IMR-90 (cell line): ENCODE data around the gene XRN2. TPM values are rescaled to one million over a fixed set of nuclear protein-coding genes. Genes with fewer than 3 reads are reported as not detected.

Experiments used
- ATAC-seq: fragments of 200-7000 bp; cut with Tn5 transposase; 2 replicates; pipeline ENCODE4 v1.9.1; 2020; ENCODE audit warnings: low read depth, mild to moderate bottlenecking, moderate library complexity
- BruUV-seq: library from RNA; stranded (reverse); fragments of 400-500 nt; replicated peaks from 2 replicates; lab custom pipeline; 2021; lab: Mats Ljungman, UMichigan
- CTCF ChIA-PET: fragments of 300-600 bp; formaldehyde crosslinking; extraction: SDS; loops from one replicate; lab custom pipeline; 2021; ENCODE audit warnings: antibody characterized with exemption; lab: Yijun Ruan, JAX
- POLR2A ChIA-PET: fragments of 300-600 bp; sonication (Branson Sonifier 250); formaldehyde crosslinking; loops from one replicate; lab custom pipeline; 2022; ENCODE audit warnings: antibody characterized with exemption; ENCODE audit not compliant: unreplicated experiment; lab: Charles Lee
- DNase-seq: peaks from one replicate; pipeline ENCODE4 v3.0.0; 2013
- H2AFZ ChIP-seq: replicated peaks from 2 replicates; pipeline ENCODE3; 2013; ENCODE audit warnings: low read length, mild to moderate bottlenecking; ENCODE audit not compliant: poor library complexity
- H2AK5ac ChIP-seq: 2 replicates; pipeline ENCODE4 v1.6.1; 2013; ENCODE audit warnings: low read depth, low read length, inconsistent platforms
- H2AK9ac ChIP-seq: replicated peaks from 2 replicates; pipeline ENCODE3; 2013; ENCODE audit warnings: mild to moderate bottlenecking, low read depth, low read length, moderate library complexity; ENCODE audit not compliant: poor library complexity
- H2BK120ac ChIP-seq: 2 replicates; pipeline ENCODE4 v1.6.1; 2013; ENCODE audit warnings: low read depth, low read length, inconsistent platforms
- H2BK15ac ChIP-seq: 3 replicates; pipeline ENCODE4 v1.6.1; 2013; ENCODE audit warnings: low read depth, low read length, inconsistent platforms
- H2BK20ac ChIP-seq: 2 replicates; pipeline ENCODE4 v1.6.1; 2013; ENCODE audit warnings: low read depth, mild to moderate bottlenecking, inconsistent platforms, low read length, moderate library complexity
- H2BK5ac ChIP-seq: 2 replicates; pipeline ENCODE4 v1.6.1; 2013; ENCODE audit warnings: mild to moderate bottlenecking, low read depth, low read length, inconsistent platforms; ENCODE audit not compliant: poor library complexity, severe bottlenecking
- H3K14ac ChIP-seq: replicated peaks from 2 replicates; pipeline ENCODE4 v1.6.1; 2013; ENCODE audit warnings: low read depth, low read length, inconsistent platforms
- H3K18ac ChIP-seq: 2 replicates; pipeline ENCODE4 v1.6.1; 2013; ENCODE audit warnings: low read depth, low read length, control low read depth
- H3K23ac ChIP-seq: 2 replicates; pipeline ENCODE4 v1.6.1; 2013; ENCODE audit warnings: low read depth, low read length, inconsistent platforms
- H3K27ac ChIP-seq: 2 replicates; pipeline ENCODE4 v1.5.1; 2013; ENCODE audit warnings: mild to moderate bottlenecking, control low read depth, low read length; ENCODE audit not compliant: insufficient read depth
- H3K27me3 ChIP-seq: 2 replicates; pipeline ENCODE4 v1.6.1; 2013; ENCODE audit warnings: low read length; ENCODE audit not compliant: control insufficient read depth, insufficient read depth
- H3K36me3 ChIP-seq: 2 replicates; pipeline ENCODE4 v1.6.1; 2013; ENCODE audit warnings: low read length, mixed read lengths; ENCODE audit not compliant: control insufficient read depth, insufficient read depth
- H3K4ac ChIP-seq: 2 replicates; pipeline ENCODE4 v1.6.1; 2013; ENCODE audit warnings: low read depth, low read length, inconsistent platforms
- H3K4me1 ChIP-seq: 2 replicates; pipeline ENCODE4 v1.6.1; 2013; ENCODE audit warnings: low read length, mixed read lengths; ENCODE audit not compliant: control insufficient read depth, insufficient read depth
- H3K4me2 ChIP-seq: 2 replicates; pipeline ENCODE4 v1.6.1; 2013; ENCODE audit warnings: low read depth, mild to moderate bottlenecking, control low read depth, low read length, moderate library complexity
- H3K4me3 ChIP-seq: 2 replicates; pipeline ENCODE4 v1.5.1; 2013; ENCODE audit warnings: low read depth, mild to moderate bottlenecking, control low read depth, low read length, moderate library complexity; ENCODE audit not compliant: insufficient read depth
- H3K56ac ChIP-seq: 2 replicates; pipeline ENCODE4 v1.6.1; 2013; ENCODE audit warnings: low read length, inconsistent platforms; ENCODE audit not compliant: insufficient read depth; ENCODE audit errors: extremely low read depth
- H3K79me1 ChIP-seq, 2 experiments: 2 replicates each; pipeline ENCODE4 v1.6.1; 2013; ENCODE audit warnings: low read length in 2 of 2, inconsistent platforms in 1 of 2, low read depth in 1 of 2
- H3K9ac ChIP-seq: 2 replicates; pipeline ENCODE4 v1.6.1; 2013; ENCODE audit warnings: low read depth, low read length, control low read depth
- H3K9me1 ChIP-seq: 2 replicates; pipeline ENCODE4 v1.6.1; 2013; ENCODE audit warnings: low read length, inconsistent platforms; ENCODE audit not compliant: insufficient read depth
- H3K9me3 ChIP-seq: 2 replicates; pipeline ENCODE4 v1.6.1; 2013; ENCODE audit warnings: low read length; ENCODE audit not compliant: control insufficient read depth, insufficient read depth
- H4K20me1 ChIP-seq: 2 replicates; pipeline ENCODE4 v1.6.1; 2013; ENCODE audit warnings: low read length, inconsistent platforms; ENCODE audit not compliant: insufficient read depth
- H4K5ac ChIP-seq: 2 replicates; pipeline ENCODE4 v1.6.1; 2013; ENCODE audit warnings: mild to moderate bottlenecking, low read depth, low read length, control low read depth
- H4K8ac ChIP-seq, 2 experiments: 2 replicates each; pipeline ENCODE4 v1.6.1; 2013; ENCODE audit warnings: low read depth in 2 of 2, low read length in 2 of 2, control low read depth in 1 of 2, inconsistent platforms in 1 of 2
- H4K91ac ChIP-seq: 2 replicates; pipeline ENCODE4 v1.6.1; 2013; ENCODE audit warnings: low read depth, low read length, inconsistent platforms; ENCODE audit not compliant: insufficient read depth
- BHLHE40 ChIP-seq: fragments of 150-350 bp; IDR thresholded peaks from 2 replicates; pipeline ENCODE4 v1.6.1; 2016; ENCODE audit warnings: mild to moderate bottlenecking, low read depth, low read length
- FOS ChIP-seq: fragments of 150-350 bp; IDR thresholded peaks from 2 replicates; pipeline ENCODE4 v1.6.1; 2016; ENCODE audit warnings: low read depth, low read length
- RAD21 ChIP-seq: IDR thresholded peaks from 2 replicates; pipeline ENCODE4 v1.6.1; 2012; ENCODE audit warnings: low read length, improper control_type of control experiment
- SMC3 ChIP-seq: fragments of 150-350 bp; IDR thresholded peaks from 2 replicates; pipeline ENCODE4 v1.6.1; 2016; ENCODE audit warnings: low read depth, mild to moderate bottlenecking, antibody characterized with exemption, low read length, moderate library complexity
- WGBS, 2 experiments: methylation state at CpG; one replicate each; pipeline versions ENCODE4 v1.1.5 to v1.1.7; 2013; ENCODE audit warnings: missing lambda C conversion rate in 2 of 2; ENCODE audit not compliant: insufficient read length in 1 of 2; ENCODE audit errors: extremely low coverage in 2 of 2; 5-methylcytosine and 5-hydroxymethylcytosine counted together
- dilution Hi-C: fragments of 300-500 bp; cut with HindIII; formaldehyde crosslinking; loops from one replicate; pipeline ENCODE4 v1.14.3; 2018; ENCODE audit warnings: low sequenced_read_pairs; ENCODE audit not compliant: unreplicated experiment
- in situ Hi-C: fragments of 300-500 bp; cut with MboI; formaldehyde crosslinking; loops from 3 replicates; pipeline ENCODE4 v1.14.3; 2019; ENCODE audit warnings: low sequenced_read_pairs, inconsistent platforms, mixed read lengths
- intact Hi-C: fragments of 100-400 bp; cut with micrococcal nuclease; formaldehyde crosslinking; loops from 2 replicates; pipeline ENCODE4 v1.10.0; 2022
- polyA plus RNA-seq, 3 experiments: library from polyadenylated mRNA; depleted of rRNA; stranded (reverse); fragments of >200 nt; gene quantifications; 2 replicates each; pipeline ENCODE4 v1.2.3, GENCODE V29; 2012; ENCODE audit warnings: low replicate concordance in 1 of 3
- total RNA-seq: library from RNA; depleted of rRNA; stranded (reverse); fragments of >200 nt; gene quantifications from 2 replicates; pipeline ENCODE4 v1.2.3, GENCODE V29; 2012
- TF ChIP-seq, protein P1 (sequence below): fragments of 150-350 bp; IDR thresholded peaks from 2 replicates; pipeline ENCODE4 v1.6.1; 2017; ENCODE audit warnings: mild to moderate bottlenecking, antibody characterized with exemption, low read length, low read depth

XRN2 gene
- total and polyA plus RNA-seq, 2 of the 4 experiments (the other 2 are of a cell fraction), result 58.1 to 70.8 TPM

DNA sequence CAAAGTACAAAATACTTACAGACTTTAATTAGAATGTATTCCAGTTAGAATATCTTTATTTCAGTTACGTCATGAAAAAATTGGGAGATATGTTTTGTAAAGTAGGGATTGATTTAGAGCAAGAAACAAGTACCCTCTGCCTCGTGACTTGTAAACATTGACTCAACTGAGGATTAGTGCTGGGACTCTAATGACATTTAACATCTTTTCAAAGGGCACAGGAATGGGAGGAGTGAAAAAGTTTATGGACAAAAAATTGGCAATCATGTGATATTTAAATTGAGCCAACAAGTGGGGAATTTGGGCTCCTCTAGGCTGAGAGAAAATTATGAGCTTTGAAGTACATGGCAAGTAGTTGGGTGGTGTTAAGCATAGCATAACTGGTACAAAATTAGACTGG lies 68.9 kb downstream of the XRN2 start:
- DNase-seq (no peak), ATAC-seq (no peak)
- no peak overlapping the region for H2AFZ ChIP-seq
- H3K9me3 ChIP-seq, result no peaks in the 10 kb centered on the region
- H3K9me1 ChIP-seq, result peaks cover 6% of the 10 kb centered on the region; the same call in 1 of the 2 replicates
- no CpG with 5 or more reads among the region's 2 CpGs for WGBS, 2 experiments
- no peak overlapping the region for H3K27ac ChIP-seq
- H4K20me1 ChIP-seq, result peaks cover 14% of the 10 kb centered on the region; the same call in 1 of the 2 replicates
- H3K36me3 ChIP-seq, result peaks cover 8% of the 10 kb centered on the region
- peaks cover 17 to 32% of the 10 kb centered on the region in 2 experiments; a peak in 3 of 4 replicates for H3K79me1 ChIP-seq
- H3K56ac ChIP-seq, result no peak overlapping the region
- no peak overlapping the region for H2AK9ac ChIP-seq
- H3K4me3 ChIP-seq, result no peak overlapping the region
- H4K8ac ChIP-seq, result no peak overlapping the region
- dilution Hi-C loops (no loop called here), in situ Hi-C loops (no loop called here), intact Hi-C loops (no loop called here)
- no peak overlapping the region for H2AK5ac ChIP-seq
- no peak overlapping the region for H2BK20ac ChIP-seq
- no peak overlapping the region for H3K18ac ChIP-seq
- 0 out of 2 replicates have a peak, but pooled peaks cover 4% of the 10 kb centered on the region for H3K4me1 ChIP-seq
- H4K5ac ChIP-seq, result no peak overlapping the region
- H3K14ac ChIP-seq, result no peak overlapping the region
- TF ChIP-seq RAD21 (no peak), SMC3 (no peak), BHLHE40 (no peak), FOS (no peak)
- TF ChIP-seq, protein P1, sequence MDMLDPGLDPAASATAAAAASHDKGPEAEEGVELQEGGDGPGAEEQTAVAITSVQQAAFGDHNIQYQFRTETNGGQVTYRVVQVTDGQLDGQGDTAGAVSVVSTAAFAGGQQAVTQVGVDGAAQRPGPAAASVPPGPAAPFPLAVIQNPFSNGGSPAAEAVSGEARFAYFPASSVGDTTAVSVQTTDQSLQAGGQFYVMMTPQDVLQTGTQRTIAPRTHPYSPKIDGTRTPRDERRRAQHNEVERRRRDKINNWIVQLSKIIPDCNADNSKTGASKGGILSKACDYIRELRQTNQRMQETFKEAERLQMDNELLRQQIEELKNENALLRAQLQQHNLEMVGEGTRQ, result no peak
- ChIA-PET CTCF (interaction anchor here (1.3 kb wide), 1 partner anchor 136 kb away, joined by 7 read pairs; no protein-coding TSS in a partner anchor), POLR2A (no interaction called here)
- H4K91ac ChIP-seq, result no peak overlapping the region
- no peaks in the 10 kb centered on the region for H3K27me3 ChIP-seq
- no peak overlapping the region for H2BK5ac ChIP-seq
- H3K23ac ChIP-seq, result no peak overlapping the region
- no peak overlapping the region for H3K9ac ChIP-seq
- H3K4ac ChIP-seq, result no peak overlapping the region
- H2BK15ac ChIP-seq, result no peak overlapping the region
- no TSS peak for BruUV-seq
- no peak overlapping the region for H2BK120ac ChIP-seq
- no peak overlapping the region for H3K4me2 ChIP-seq
